GF-D8 (cell line): ENCODE results near the gene ATP7A.
"Not testable (repeated sequence)": the region's sequence is repeated elsewhere in the genome, so short reads cannot be mapped to it uniquely, and the experiment has no call there.

ENCODE experiments used
- DNase-seq: peaks from one replicate; lab custom pipeline; 2025; lab: John Stamatoyannopoulos, UW

ATP7A gene

DNA sequence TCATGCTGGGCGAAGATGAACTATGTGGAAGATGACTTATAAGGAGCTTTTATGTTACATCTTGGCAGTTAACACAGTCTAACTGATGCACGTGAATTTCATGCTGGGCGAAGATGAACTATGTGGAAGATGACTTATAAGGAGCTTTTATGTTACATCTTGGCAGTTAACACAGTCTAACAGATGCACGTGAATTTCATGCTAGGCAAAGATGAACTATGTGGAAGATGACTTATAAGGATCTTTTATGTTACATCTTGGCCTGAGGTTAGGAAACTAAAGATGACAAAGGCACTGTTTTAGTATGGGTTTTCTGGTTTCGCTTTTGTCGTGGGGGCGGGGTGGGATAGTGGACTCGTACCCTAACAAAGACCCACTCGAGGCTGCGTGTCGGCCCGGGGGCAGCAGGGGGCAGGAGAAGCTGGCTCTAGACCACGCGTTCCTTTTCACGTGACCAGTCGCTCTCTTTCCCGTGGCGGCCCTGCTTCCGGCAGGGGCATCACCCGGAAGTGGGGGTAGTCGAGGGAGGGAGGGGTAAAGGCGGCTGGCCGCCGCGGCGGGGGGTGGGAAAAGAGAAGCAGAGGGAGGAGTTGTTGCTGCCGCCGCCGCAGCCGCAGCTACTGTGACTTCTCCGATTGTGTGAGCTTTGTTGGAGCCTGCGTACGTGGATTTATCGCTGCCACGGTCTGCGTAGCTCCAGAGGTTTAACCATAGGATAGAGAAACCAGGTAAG, at the start of gene ATP7A:
Gene ATP7A (plus strand): TSS at position 586 of the 733 bp plus-strand sequence. CDS start 60,949 bp downstream, outside the sequence.
- peak; percentile 67 for DNase-seq

DNA sequence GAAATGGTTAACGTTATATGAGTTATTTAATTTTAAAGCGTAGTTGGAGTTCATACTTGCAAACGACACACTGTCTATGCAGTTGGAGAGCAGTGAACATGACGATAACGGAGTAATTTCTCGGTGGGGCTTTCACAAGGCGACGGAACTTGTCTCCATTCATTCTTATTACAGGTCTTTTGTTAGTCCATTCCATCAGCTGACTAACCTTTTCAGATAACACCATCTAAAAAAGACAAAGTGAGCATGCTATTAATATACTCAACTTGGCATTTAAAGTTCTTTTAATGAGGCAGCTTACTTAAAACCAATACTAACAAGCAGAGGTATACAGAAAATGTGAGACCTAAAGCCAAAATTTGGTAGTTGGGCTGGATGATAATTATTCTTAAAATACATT, 35.1 kb upstream of the ATP7A start:
- no peak for DNase-seq

DNA sequence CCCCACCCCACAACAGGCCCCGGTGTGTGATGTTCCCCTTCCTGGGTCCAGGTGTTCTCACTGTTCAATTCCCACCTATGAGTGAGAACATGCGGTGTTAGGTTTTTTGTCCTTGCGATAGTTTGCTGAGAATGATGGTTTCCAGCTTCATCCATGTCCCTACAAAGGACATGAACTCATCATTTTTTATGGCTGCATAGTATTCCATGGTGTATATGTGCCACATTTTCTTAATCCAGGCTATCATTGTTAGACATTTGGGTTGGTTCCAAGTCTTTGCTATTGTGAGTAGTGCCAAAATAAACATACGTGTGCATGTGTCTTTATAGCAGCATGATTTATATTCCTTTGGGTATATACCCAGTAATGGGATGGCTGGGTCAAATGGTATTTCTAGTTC, 29.1 kb upstream of the ATP7A start:
- DNase-seq: not testable (repeated sequence)

DNA sequence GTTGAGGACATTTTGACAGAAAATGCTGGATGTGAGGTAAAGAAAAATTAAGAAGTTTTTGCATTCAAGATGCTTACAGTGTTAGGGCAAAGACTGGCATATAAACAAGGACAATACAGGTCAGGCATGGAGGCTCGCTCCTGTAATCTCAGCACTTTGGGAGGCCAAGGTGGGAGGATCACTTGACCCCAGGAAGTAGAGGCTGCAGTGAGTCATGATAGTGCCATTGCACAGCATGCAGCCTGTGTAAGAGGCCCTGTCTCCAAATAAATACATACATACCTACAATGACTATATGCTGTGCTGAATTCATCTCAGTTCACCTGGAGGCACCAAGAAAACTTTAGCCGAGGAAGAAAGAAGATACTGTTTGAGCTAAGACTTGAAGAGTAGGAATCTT, 17.6 kb upstream of the ATP7A start:
- no peak for DNase-seq

- DNase-seq: no peak
Measured at GRCh38 chrX:77893713-77894112, 16.8 kb upstream of the ATP7A start.

GRCh38 chrX:77894921-77895886, 15.3 kb upstream of the ATP7A start, which contains the start of gene MAGT1:
MAGT1 (minus strand) TSS chrX:77895435; CDS start chrX:77895410, 25 bp downstream.
- peak; percentile 87 for DNase-seq

DNA sequence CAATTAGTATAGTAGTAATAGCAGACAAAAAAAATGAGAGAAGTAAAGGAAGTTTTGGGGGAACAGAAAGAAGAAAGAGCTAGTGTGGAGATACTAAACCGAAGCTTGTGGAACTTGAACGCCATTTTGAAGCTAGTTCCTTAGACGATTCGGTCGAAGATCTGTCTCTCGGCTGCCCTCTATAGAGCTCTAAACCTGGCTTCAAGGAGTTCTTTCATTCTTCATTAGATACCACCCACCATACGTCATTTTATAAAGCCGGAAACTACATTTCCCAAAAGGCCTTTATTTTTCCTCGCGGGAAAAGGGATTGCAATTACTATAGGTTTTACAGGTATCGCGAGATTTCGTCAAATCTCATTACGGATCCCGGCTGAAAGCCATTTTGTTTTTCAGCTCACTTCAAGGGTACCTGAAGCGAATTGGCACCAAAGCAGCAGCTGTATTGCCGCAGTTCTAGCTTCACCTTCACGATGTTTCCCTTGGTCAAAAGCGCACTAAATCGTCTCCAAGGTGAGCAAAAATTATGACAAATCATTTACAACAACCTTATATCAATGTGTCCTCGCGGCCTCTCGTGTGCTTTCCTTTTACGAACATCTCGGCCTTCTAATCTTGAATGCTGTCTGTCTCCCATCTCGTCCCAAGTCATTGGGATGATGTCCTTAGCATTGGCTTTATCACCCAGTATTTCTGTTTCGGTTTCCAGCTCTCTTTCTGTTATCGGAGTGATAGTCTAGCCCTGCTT, 11.2 kb upstream of the ATP7A start, which contains the start of gene COX7B:
Gene COX7B (plus strand): TSS at position 388 of the 748 bp plus-strand sequence. CDS start 86 bp downstream, at position 474.
- peak; percentile 92 for DNase-seq

DNA sequence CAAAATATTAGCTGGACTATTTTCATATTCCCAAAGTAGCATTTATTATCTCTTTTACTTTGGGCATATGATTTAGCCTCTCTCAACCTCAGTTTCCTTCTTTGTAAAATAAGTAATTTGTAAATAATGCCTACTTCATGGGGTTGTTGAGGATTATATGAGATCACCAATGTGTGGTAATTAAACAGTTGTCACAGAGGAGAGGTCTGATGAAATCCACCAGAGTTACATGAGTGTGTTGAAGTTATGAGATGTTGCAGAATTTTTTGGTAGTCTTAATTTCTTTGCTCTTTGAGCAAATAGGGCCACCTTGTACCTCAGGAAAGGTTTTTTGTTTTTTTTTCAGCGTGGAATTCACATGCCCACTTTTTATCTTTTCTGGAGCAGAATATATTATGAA, 9.8 kb upstream of the ATP7A start:
- DNase-seq: no peak

DNA sequence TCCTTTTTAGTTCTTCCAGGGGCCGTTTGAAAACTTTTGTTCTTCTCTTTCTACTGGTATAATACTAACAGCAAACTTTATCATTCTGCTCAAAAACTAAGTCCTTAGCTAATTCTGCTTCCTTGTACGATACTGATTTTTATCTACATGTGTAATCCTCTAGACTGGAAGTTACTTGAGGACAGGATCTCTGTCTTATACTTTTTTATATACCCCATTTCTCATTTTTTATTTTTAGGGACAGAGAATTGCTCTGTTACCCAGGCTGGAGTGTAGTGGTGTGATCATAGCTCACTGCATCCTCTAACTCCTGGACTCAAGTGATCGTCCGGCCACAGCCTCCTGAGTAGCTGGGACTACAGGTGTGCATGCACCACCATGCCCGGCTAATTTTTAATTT, 9.0 kb upstream of the ATP7A start:
- no peak for DNase-seq

GRCh38 chrX:77917294-77917933, 6.9 kb downstream of the ATP7A start:
- DNase-seq: no peak

DNA sequence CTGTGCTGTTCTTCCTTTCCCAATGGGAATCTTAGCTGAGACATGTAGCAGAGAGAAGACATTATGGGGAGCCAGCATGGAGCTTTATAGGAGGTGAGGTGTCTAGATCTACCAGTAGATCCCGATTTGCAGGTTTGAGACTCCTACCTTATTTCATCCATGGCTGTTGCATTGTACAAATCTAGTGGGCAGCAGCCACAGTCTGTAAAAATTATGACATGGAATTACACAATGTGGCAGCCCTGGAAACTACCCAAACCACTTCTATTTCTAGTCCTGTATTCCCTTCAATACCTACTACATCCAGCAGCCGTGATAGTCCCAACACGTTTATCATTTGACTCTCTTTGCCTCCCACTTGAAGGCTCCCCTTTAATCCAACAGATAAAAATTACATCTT, 8.1 kb downstream of the ATP7A start:
- peak; percentile 36 for DNase-seq

- not testable (repeated sequence) for DNase-seq
Measured at GRCh38 chrX:77919370-77919769, 8.9 kb downstream of the ATP7A start.

- DNase-seq: no peak
Measured at GRCh38 chrX:77922787-77923186, 12.3 kb downstream of the ATP7A start.

GRCh38 chrX:77924320-77924859, 13.9 kb downstream of the ATP7A start:
- DNase-seq: no peak

DNA sequence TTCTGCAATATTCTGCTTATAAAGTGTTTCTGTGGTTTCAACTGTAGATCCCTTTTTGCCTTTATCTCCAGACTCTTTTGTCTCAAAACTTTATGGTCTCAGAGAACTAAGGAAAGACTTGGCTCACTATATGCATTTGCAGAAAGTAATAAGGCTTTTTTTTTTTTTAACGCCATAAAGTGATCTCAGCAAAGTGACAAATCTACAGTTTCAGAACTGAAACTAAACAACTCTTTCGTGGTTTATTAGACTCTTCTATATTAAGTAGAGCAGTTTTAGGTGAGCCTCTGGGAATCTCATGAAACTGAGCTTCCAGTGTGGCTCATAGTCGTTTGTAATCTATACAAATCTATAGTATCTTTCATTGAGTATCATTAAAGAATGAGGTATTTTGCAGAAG, 15.3 kb downstream of the ATP7A start:
- DNase-seq: no peak

GRCh38 chrX:77930581-77930980, 20.1 kb downstream of the ATP7A start:
- DNase-seq: no peak

- no peak for DNase-seq
Measured at GRCh38 chrX:77935886-77936285, 25.4 kb downstream of the ATP7A start.

DNA sequence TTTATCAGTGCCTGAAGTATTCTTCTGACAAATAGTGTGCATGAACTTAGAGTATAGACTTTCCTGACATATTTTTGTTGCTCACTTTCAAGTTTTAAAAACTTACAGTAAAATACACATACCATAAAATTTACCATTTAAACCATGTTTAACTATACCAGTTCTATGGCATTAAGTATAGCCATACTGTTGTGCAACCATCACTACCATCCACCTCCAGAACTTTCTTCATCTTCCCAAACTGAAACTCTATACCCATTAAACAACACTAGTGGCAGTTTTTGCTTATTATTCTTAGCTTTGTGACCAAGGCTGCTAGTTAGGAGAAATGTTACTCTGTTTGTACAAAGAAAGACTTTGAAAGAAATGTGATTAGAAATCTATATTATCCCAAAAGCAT, 25.8 kb downstream of the ATP7A start:
- no peak for DNase-seq

DNA sequence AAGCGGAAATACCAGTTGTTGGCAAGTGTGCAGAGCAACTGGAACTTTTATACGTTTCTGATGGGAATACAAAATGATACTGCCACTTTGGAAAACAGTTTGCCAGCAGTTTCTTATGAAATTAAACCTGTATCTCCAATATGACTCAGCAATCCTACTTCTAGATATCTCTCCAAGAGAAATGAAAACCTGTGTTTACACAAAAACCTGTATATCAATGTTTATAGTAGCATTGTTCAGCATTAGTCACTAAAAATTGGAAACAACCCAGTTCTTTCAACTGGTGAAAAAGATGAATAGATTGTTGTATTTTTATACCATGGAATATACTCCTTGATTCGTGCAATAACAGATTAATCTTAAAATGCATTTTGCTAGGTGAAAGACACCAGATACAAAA, 26.8 kb downstream of the ATP7A start:
- DNase-seq: no peak

DNA sequence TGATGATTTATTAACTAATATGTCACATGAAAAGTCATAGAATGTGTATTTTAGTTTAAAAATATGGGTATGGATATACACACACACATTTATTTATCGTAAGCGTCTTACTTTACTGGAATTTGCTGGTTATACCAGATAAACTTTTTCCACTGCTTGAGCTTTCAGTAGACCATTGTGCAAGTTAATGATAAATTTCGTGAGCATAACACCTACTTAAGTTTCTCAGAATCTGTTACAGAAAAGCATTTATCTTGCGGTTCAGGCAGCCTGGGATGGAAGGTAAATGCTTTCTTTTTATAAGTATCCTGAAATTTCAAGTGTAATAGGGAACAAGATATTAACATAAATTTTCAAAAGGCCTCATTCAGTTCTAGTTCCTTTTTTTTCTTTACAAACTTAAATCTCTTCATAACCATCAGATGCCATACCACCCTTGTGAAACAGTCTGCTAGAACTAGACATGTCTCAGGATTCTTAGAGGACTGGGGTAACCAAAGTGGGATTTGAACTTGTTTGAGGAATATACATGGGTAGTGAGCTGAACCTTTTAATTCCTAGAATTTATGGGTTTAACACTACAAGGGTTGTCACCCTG, 27.7 kb downstream of the ATP7A start:
- DNase-seq: no peak

DNA sequence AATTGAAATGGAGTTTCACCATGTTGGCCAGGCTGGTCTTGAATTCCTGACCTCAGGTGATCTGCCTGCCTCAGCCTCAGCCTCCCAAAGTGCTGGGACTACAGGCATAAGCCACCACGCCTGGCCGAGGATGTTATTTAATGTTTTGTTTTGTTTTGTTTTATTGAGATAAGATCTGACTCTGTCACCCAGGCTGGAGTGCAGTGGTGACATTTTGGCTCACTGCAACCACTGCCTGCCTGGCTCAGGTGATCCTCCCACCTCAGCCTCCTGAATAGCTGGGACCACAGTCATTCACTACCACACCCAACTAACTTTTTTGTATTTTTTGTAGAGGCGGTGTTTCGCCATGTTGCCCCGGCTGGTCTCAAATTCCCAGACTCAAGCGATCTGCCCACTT, 34.5 kb downstream of the ATP7A start:
- not testable (repeated sequence) for DNase-seq
